NCI-H1694 (cell line): ENCODE results near the gene GLG1.

Experiments used
- DNase-seq: peaks from one replicate; lab custom pipeline; 2025; lab: John Stamatoyannopoulos, UW

Gene GLG1

DNA sequence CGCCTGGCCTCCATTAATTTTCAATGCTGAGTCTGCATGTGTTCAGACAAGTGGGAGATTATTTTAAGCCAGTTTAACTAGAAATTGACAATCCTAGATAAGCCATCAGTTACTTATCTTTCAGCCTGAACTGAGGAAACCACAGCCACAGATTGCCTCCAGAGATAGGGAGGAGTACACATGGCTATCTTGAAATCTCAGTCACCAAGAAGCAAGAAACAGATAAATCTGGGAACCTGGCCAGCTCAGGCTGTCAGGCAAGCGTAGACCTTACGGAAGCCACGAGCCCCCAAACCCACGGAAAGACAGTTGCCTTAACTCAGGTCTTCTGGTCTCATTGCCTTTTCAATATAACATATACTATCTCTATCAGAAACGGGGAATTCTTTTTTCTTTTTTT, 2.0 kb upstream of the GLG1 start:
- no peak for DNase-seq

DNA sequence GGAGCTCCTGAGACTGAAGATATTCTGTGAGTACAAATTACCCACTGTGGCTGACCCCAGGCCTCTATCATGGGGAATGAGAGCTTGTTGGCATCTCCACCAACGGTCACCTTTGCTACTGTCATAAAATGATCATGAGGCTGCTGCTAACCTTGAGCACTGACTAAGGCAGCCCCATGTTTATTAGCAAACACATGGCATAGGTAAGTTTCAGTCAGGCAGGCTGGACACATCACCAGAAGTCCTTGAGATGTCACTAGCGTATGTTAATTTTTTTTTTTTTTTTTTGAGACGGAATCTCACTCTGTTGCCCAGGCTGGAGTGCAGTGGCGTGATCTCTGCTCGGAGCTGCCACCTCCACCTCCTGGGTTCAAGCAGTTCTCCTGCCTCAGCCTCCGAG, 1.5 kb upstream of the GLG1 start:
- no peak for DNase-seq

- no peak for DNase-seq
Measured at GRCh38 chr16:74607962-74608356, 1.0 kb upstream of the GLG1 start.

DNA sequence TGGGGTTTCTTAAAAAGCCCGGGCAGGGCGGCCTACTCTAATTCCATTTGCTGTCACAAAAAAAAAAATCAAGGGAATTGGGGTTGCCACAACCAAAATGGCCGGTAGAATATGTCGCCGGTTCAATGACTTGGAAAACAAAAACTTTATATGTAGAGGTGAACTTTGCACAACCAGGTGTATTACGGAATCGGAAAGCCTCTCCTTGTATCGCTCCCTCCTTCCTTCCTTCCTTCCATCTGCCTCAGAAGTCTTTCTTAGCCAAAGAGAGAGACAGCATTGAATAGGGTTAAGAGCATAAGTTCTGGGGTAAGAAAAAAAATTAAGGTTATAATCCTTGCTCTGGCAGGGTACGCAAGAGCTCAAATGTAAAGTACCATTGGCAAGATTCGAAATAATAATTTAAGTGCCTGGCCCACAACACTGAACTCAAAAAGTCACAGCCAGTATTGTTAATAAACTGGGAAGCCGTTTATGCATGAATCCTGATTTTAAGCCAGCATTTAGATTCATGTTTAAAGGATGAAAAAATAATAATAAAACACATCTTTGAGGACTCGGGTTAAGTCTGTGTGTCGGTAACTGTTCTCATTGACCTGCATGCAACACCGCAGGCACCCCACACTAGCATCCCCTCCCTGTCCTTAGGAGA, 522 bp upstream of the GLG1 start:
- no peak for DNase-seq

- no peak for DNase-seq
Measured at GRCh38 chr16:74605746-74606520, 981 bp downstream of the GLG1 start.

- no peak for DNase-seq
Measured at GRCh38 chr16:74605332-74605731, 1.6 kb downstream of the GLG1 start.

GRCh38 chr16:74603848-74604247, 3.1 kb downstream of the GLG1 start:
- no peak for DNase-seq

- no peak for DNase-seq
Measured at GRCh38 chr16:74601126-74601871, 5.6 kb downstream of the GLG1 start.

GRCh38 chr16:74596586-74596985, 10.3 kb downstream of the GLG1 start:
- no peak for DNase-seq

GRCh38 chr16:74592847-74593246, 14.1 kb downstream of the GLG1 start:
- no peak for DNase-seq

DNA sequence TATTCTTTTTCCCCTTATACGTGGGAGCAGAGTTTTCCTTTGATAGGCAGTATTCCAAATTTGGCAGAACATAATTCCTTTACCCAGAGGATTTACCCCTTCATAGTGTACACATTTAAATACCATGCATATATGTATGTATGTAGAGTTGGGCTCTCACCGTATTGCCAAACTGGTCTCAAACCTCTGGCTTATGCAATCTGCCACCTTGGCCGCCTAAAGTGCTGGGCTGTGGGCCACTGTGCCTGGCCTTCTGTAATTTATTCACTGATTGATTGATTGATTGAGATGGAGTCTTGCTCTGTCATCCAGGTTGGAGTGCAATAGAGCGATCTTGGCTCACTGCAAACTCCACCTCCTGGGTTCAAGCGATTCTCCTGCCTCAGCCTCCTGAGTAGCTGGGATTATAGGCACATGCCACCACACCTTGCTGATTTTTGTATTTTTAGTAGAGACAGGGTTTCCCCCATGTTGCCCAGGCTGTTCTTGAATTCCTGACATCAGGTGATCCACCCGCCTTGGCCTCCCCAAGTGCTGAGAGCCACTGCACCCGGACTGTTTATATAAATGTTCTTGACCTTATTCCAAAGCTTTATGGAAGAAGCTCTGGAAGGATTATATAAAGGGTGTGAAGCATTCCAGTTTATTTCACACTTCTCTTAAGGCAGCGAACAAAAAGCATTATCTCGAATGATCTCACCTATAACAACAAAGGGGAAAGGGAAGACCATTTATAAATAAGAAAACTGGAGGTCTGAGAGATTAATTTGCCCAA, 14.9 kb downstream of the GLG1 start:
- DNase-seq = no peak

DNA sequence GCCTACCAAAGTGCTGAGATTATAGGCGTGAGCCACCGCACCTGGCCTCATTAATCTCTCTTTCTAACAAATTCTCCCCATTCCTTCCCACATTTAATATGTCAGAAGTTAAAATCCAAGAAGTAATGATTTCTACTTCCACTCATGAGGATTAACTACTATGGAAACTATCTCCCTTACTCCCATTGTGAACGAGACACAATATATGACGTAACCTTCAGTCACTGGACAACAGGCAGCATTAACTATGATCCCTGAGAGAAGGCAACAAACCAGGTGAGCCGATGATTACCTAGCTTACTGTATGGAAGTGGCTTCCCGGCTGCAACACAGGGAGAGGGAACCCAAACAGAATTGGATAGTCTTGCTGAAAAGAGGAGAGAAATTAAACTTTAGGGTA, 20.0 kb downstream of the GLG1 start:
- no peak for DNase-seq

- DNase-seq = no peak
Measured at GRCh38 chr16:74585846-74586443, 21.0 kb downstream of the GLG1 start.

DNA sequence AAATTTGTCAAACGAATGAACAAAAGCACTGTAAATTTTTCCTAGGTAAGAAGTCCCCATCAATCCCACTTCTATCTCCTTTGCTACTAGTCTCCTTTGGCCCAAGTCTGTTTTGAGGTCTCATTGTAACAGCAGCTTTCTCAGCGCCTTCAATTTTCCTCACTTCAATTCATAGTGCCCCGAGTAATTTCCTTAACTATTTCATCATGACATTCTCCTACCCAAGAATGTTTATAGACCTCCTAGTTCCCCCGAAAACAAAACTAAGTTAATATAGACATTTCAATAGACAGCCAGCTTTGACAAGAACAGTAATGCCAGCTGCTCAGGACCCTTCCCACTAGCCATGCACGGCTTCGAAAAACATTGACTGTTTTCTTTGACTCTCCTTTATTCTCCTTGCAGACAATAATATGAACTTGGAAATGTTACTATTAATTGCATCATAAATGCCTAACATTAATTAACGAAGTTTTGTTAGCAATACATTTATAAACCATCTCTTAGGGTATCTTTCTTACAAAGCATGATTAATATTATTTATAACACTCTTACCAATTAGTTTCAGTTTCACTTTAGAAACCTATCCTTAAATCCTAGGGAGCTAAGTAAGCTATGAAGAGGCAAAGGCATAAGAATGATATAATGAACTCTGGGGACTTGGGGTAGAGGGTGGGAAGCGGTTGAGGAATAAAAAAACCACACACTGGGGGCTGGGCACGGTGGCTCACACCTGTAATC, 22.8 kb downstream of the GLG1 start:
- DNase-seq = no peak

GRCh38 chr16:74582970-74583369, 23.9 kb downstream of the GLG1 start:
- DNase-seq = no peak

GRCh38 chr16:74580833-74581232, 26.1 kb downstream of the GLG1 start:
- no peak for DNase-seq

DNA sequence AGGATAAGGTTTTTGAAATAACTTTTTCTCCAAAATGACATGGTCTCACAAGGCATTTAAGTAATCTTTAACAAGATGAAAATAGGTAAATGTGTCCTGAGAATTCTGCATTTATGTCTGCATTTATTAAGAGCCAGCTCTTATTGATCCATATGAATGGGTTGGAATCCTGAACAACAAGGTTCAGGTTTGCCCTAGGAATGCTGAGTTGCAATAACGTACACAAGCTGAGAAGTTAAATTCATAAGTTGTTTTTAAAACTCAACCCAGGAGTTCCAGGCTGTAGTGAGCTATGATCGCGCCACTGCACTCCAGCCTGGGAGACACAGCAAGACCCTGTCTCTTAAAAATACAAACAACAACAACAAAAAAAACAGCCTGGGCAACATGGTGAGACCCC, 28.1 kb downstream of the GLG1 start:
- no peak for DNase-seq

DNA sequence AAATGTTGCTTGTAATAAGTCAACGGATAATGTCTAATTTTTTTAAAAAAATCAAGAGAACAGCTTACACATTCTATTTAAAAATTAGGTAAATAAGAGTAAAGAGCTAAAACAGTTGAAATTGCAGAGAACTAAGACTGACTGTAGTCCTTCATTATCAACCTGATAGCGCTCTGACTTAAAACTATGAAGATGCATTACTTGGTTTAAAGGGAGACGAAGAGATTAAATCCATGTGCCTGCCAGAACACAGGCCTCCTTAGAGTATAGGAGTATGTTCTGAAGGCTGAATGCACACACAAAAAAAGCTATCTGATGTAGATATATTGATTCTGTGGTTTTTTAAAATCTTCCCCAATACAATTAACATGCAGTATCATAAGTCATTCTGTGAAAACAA, 28.5 kb downstream of the GLG1 start:
- DNase-seq = no peak

GRCh38 chr16:74577882-74578366, 29.0 kb downstream of the GLG1 start:
- no peak for DNase-seq

GRCh38 chr16:74575807-74576643, 30.9 kb downstream of the GLG1 start:
- no peak for DNase-seq
